K562 (cell line): ENCODE data around the gene SNX25. TPM values are rescaled to one million over a fixed set of nuclear protein-coding genes. Genes with fewer than 3 reads are reported as not detected.

Experiments
- ATAC-seq: fragments of 200-7000 bp; cut with Tn5 transposase; 3 replicates; pipeline ENCODE4 v1.9.1; 2020; ENCODE audit warnings: moderate library complexity
- BruUV-seq: library from RNA; stranded (reverse); fragments of 400-500 nt; replicated peaks from 2 replicates; lab custom pipeline; 2021; lab: Mats Ljungman, UMichigan
- CTCF ChIA-PET: fragments of 300-600 bp; formaldehyde crosslinking; extraction: SDS; loops from one replicate; lab custom pipeline; 2021; ENCODE audit warnings: low intra/inter-chr PET ratio; lab: Yijun Ruan, JAX
- POLR2A ChIA-PET: fragments of 300-600, 350-650 bp; sonication (Branson Sonifier 250); formaldehyde crosslinking; extraction: SDS; loops from one replicate; lab custom pipeline; 2021; ENCODE audit warnings: antibody characterized with exemption, inconsistent platforms; lab: Yijun Ruan, JAX
- DNase-seq, 4 experiments: peaks; one replicate each; pipeline versions ENCODE4 v3.0.0 to v3.0.0-alpha.2; 2011 to 2018; ENCODE audit warnings: low spot score in 3 of 4, mixed read lengths in 3 of 4; ENCODE audit errors: extremely low read depth in 1 of 4
- FAIRE-seq: peaks from 2 replicates; lab custom pipeline; 2011; peaks lifted over from hg19 to GRCh38; lab: Jason Lieb, UNC
- H2AFZ ChIP-seq: 2 replicates; pipeline ENCODE4 v1.6.0; 2011; ENCODE audit warnings: low read depth, low read length, control low read depth, inconsistent platforms
- H3K27ac ChIP-seq: fragments of 200-600 bp; 3 replicates; pipeline ENCODE4 v1.8.0; 2011; ENCODE audit warnings: low read depth, mild to moderate bottlenecking, control low read depth, inconsistent platforms, low read length, moderate library complexity, mixed read lengths; ENCODE audit errors: extremely low read depth
- H3K27me3 ChIP-seq, 2 experiments: fragments of 300-600 bp in 1 of 2; 2 replicates in 1 of 2; 3 replicates in 1 of 2; pipeline versions ENCODE4 v1.6.0 to v1.8.0; 2011; ENCODE audit warnings: inconsistent platforms in 2 of 2, low read length in 2 of 2, mild to moderate bottlenecking in 1 of 2, mixed read lengths in 1 of 2, moderate library complexity in 1 of 2; ENCODE audit not compliant: control insufficient read depth in 2 of 2, insufficient read depth in 2 of 2
- H3K36me3 ChIP-seq: fragments of 300-600 bp; 3 replicates; pipeline ENCODE4 v1.8.0; 2011; ENCODE audit warnings: mild to moderate bottlenecking, low read length, inconsistent platforms; ENCODE audit not compliant: control insufficient read depth, insufficient read depth
- H3K4me1 ChIP-seq, 2 experiments: fragments of 200-600 bp in 1 of 2; replicated peaks in 1 of 2; 2 replicates in 1 of 2; 3 replicates in 1 of 2; pipeline versions ENCODE4 v1.5.1 to v1.8.0; 2011; ENCODE audit warnings: inconsistent platforms in 2 of 2, low read length in 2 of 2, mild to moderate bottlenecking in 1 of 2, mixed read lengths in 1 of 2, moderate library complexity in 1 of 2; ENCODE audit not compliant: control insufficient read depth in 2 of 2, insufficient read depth in 2 of 2
- H3K4me2 ChIP-seq: 2 replicates; pipeline ENCODE4 v1.6.1; 2011; ENCODE audit warnings: low read length, control low read depth, inconsistent platforms, mixed read lengths; ENCODE audit not compliant: insufficient read depth
- H3K4me3 ChIP-seq: fragments of 200-600 bp; sonication (generic), shearing (Covaris generic); 2 replicates; pipeline ENCODE4 v1.5.1; 2016; ENCODE audit warnings: control low read depth, inconsistent platforms
- H3K79me2 ChIP-seq: fragments of 200-600 bp; 3 replicates; pipeline ENCODE4 v1.8.0; 2011; ENCODE audit warnings: low read length, inconsistent platforms; ENCODE audit not compliant: control insufficient read depth, insufficient read depth
- H3K9ac ChIP-seq, 2 experiments: 2 replicates each; pipeline versions ENCODE4 v1.6.0 to v1.6.1; 2011; ENCODE audit warnings: low read depth in 2 of 2, low read length in 2 of 2, control low read depth in 1 of 2, inconsistent platforms in 1 of 2, mild to moderate bottlenecking in 1 of 2, mixed read lengths in 1 of 2; ENCODE audit not compliant: insufficient read depth in 1 of 2
- H3K9me1 ChIP-seq: one replicate; pipeline ENCODE4 v1.6.0; 2011; ENCODE audit warnings: inconsistent platforms, mild to moderate bottlenecking, low read length, moderate library complexity; ENCODE audit not compliant: control insufficient read depth, insufficient read depth
- H3K9me3 ChIP-seq: replicated peaks from 2 replicates; pipeline ENCODE4 v1.5.1; 2011; ENCODE audit warnings: low read depth, low read length, inconsistent platforms; ENCODE audit not compliant: control insufficient read depth, insufficient read depth
- H4K20me1 ChIP-seq: replicated peaks from 2 replicates; pipeline ENCODE4 v1.6.1; 2011; ENCODE audit warnings: low read length, inconsistent platforms, mixed read lengths; ENCODE audit not compliant: control insufficient read depth, insufficient read depth
- DDX20 ChIP-seq: fragments of 450-650 bp; IDR thresholded peaks from 2 replicates; pipeline ENCODE4 v1.6.1; 2016; ENCODE audit warnings: missing genetic modification characterization, low read depth, mild to moderate bottlenecking, missing compliant biosample characterization, moderate library complexity
- FOXK1 ChIP-seq: sonication (generic); formaldehyde crosslinking; IDR thresholded peaks from 2 replicates; pipeline ENCODE4 v1.8.0; 2022; ENCODE audit warnings: missing genetic modification reagents, mild to moderate bottlenecking, borderline replicate concordance
- HNRNPUL1 ChIP-seq: fragments of 200-400 bp; formaldehyde crosslinking; IDR thresholded peaks from 2 replicates; pipeline ENCODE4 v1.6.1; 2017; ENCODE audit warnings: low read length
- MEIS2 ChIP-seq: fragments of 450-650 bp; IDR thresholded peaks from 2 replicates; pipeline ENCODE4 v1.6.1; 2014; ENCODE audit warnings: mild to moderate bottlenecking; ENCODE audit not compliant: partially characterized antibody
- ZNF655 ChIP-seq: fragments of 250-450 bp; sonication (Bioruptor Pico); IDR thresholded peaks from 2 replicates; pipeline ENCODE4 v1.5.0; 2021
- ZSCAN29 ChIP-seq: fragments of 450-650 bp; IDR thresholded peaks from 2 replicates; pipeline ENCODE4 v1.6.1; 2017
- WGBS: fragments of 100-300 bp; shearing (Covaris generic); methylation state at CpG from one replicate; pipeline ENCODE4 v1.1.6; 2016; ENCODE audit warnings: low coverage, mixed read lengths; ENCODE audit not compliant: insufficient coverage; ENCODE audit errors: missing lambda C conversion rate; 5-methylcytosine and 5-hydroxymethylcytosine counted together
- in situ Hi-C: fragments of 300-500 bp; cut with MboI; formaldehyde crosslinking; loops from 4 replicates; pipeline ENCODE4 v1.15.0; 2018; ENCODE audit warnings: inconsistent platforms, mixed read lengths
- intact Hi-C: fragments of 100-400 bp; cut with micrococcal nuclease; formaldehyde crosslinking; loops from 2 replicates; pipeline ENCODE4 v1.14.2; 2022
- polyA plus RNA-seq, 8 experiments: library from polyadenylated mRNA; depleted of rRNA in 4 of 8; stranded (reverse) in 5 of 8; unstranded in 3 of 8; fragments of >200 nt; fragmentation: Nextera tagmentation in 2 of 8; fragmentation: Illumina TruSeq in 1 of 8; extraction: Ambion mirVana in 2 of 8; extraction: Trizol in 1 of 8; gene quantifications; 2 replicates each; pipeline versions ENCODE4 v1.2.1 to v1.2.3, GENCODE V29; 2011 to 2014; ENCODE audit warnings: inconsistent platforms in 1 of 8, missing spikeins in 1 of 8
- total RNA-seq, 7 experiments: library from RNA; depleted of rRNA in 6 of 7; stranded (reverse); fragments of >200 nt in 6 of 7; fragmentation: Illumina TruSeq in 2 of 7; extraction: Trizol in 2 of 7; gene quantifications; 2 replicates each; pipeline versions ENCODE4 v1.2.1 to v1.2.3, GENCODE V29; 2011 to 2021; ENCODE audit warnings: low replicate concordance in 1 of 7
- TF ChIP-seq, protein P1 (sequence below), 2 experiments: IDR thresholded peaks in 1 of 2; conservative IDR thresholded peaks in 1 of 2; 2 replicates each; pipeline ENCODE4 v1.6.1; 2016; ENCODE audit warnings: low read depth in 2 of 2, mild to moderate bottlenecking in 1 of 2, missing compliant biosample characterization in 1 of 2, missing genetic modification characterization in 1 of 2, moderate library complexity in 1 of 2
- TF ChIP-seq, protein P2 (sequence below): fragments of 450-650 bp; IDR thresholded peaks from 2 replicates; pipeline ENCODE4 v1.6.1; 2017; ENCODE audit warnings: antibody characterized with exemption, mild to moderate bottlenecking

SNX25 gene
- total and polyA plus RNA-seq, 9 of the 15 experiments (the other 6 are each of a cell fraction or from before 2014, with no cell fraction given) = 2.5 to 23.4 (median 13.3) TPM

DNA sequence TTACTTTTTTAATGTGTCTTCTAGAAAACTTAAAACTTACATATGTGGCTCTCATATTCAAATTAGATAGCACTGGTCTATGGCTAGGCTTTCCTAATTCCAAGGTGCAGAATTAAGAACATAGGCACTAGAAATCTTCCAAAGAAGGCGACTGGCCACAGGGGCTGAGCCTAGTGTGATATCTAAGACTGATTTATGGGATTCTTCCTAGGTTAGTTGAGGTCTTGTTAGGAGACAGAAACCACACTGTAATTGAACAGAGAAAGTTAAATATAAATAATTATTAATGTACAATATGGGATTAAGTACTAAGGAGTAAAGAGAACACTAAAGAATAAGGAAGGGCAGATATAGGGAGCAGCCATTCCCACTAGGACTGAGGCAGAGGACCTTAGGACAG lies 48.3 kb downstream of the SNX25 start:
- peaks cover 3 to 25% of the 10 kb centered on the region in 2 experiments; a peak in 4 of 5 replicates for H3K4me1 ChIP-seq
- in situ Hi-C loops = no loop called here
- 54% methylated on average over 1 of the region's 1 CpG for WGBS
- no peak for FAIRE-seq
- no peak overlapping the region for H3K4me2 ChIP-seq
- H3K36me3 ChIP-seq = peaks cover 4% of the 10 kb centered on the region; the same call in 1 of the 3 replicates
- no peak for DNase-seq
- intact Hi-C loops = no loop called here
- peak; percentile 52 for TF ChIP-seq MEIS2
- TF ChIP-seq FOXK1 (CRISPR knock-in tag) = no peak
- TF ChIP-seq, protein P1, sequence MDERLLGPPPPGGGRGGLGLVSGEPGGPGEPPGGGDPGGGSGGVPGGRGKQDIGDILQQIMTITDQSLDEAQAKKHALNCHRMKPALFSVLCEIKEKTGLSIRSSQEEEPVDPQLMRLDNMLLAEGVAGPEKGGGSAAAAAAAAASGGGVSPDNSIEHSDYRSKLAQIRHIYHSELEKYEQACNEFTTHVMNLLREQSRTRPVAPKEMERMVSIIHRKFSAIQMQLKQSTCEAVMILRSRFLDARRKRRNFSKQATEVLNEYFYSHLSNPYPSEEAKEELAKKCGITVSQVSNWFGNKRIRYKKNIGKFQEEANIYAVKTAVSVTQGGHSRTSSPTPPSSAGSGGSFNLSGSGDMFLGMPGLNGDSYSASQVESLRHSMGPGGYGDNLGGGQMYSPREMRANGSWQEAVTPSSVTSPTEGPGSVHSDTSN (CRISPR knock-in tag; IDR thresholded peaks at IDR 0.05; ENCODE audit: low read depth) = no peak
- TF ChIP-seq, protein P1 (tag; conservative IDR thresholded peaks at IDR 0.05; ENCODE audit: low read depth) = peak; percentile 67
- TF ChIP-seq HNRNPUL1 = no peak
- TF ChIP-seq ZSCAN29 = no peak
- TF ChIP-seq DDX20 (tag) = no peak
- TF ChIP-seq, protein P2, sequence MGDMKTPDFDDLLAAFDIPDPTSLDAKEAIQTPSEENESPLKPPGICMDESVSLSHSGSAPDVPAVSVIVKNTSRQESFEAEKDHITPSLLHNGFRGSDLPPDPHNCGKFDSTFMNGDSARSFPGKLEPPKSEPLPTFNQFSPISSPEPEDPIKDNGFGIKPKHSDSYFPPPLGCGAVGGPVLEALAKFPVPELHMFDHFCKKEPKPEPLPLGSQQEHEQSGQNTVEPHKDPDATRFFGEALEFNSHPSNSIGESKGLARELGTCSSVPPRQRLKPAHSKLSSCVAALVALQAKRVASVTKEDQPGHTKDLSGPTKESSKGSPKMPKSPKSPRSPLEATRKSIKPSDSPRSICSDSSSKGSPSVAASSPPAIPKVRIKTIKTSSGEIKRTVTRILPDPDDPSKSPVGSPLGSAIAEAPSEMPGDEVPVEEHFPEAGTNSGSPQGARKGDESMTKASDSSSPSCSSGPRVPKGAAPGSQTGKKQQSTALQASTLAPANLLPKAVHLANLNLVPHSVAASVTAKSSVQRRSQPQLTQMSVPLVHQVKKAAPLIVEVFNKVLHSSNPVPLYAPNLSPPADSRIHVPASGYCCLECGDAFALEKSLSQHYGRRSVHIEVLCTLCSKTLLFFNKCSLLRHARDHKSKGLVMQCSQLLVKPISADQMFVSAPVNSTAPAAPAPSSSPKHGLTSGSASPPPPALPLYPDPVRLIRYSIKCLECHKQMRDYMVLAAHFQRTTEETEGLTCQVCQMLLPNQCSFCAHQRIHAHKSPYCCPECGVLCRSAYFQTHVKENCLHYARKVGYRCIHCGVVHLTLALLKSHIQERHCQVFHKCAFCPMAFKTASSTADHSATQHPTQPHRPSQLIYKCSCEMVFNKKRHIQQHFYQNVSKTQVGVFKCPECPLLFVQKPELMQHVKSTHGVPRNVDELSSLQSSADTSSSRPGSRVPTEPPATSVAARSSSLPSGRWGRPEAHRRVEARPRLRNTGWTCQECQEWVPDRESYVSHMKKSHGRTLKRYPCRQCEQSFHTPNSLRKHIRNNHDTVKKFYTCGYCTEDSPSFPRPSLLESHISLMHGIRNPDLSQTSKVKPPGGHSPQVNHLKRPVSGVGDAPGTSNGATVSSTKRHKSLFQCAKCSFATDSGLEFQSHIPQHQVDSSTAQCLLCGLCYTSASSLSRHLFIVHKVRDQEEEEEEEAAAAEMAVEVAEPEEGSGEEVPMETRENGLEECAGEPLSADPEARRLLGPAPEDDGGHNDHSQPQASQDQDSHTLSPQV = no peak
- no peak for TF ChIP-seq ZNF655 (CRISPR knock-in tag)
- no peaks in the 10 kb centered on the region for H3K9me1 ChIP-seq
- no peaks in the 10 kb centered on the region for H4K20me1 ChIP-seq
- H3K9me3 ChIP-seq = no peaks in the 10 kb centered on the region
- ChIA-PET POLR2A (no interaction called here), CTCF (no interaction called here)
- ATAC-seq = peak; percentile 46; the same call in 2 of the 3 replicates
- no TSS peak for BruUV-seq
- H3K79me2 ChIP-seq = no peaks in the 10 kb centered on the region
- no peak overlapping the region for H3K27ac ChIP-seq
- H3K4me3 ChIP-seq = no peak overlapping the region
- H2AFZ ChIP-seq = no peak overlapping the region
- H3K27me3 ChIP-seq = no peaks in the 10 kb centered on the region
- no peak overlapping the region for H3K9ac ChIP-seq
